HG02610 (cell line): ENCODE data around the gene WDR81.

Experiments
- ATAC-seq: cut with Tn5 transposase; IDR thresholded peaks from one replicate; pipeline ENCODE4 v1.9.1; 2021; ENCODE audit warnings: mild to moderate bottlenecking, moderate library complexity; ENCODE audit not compliant: unreplicated experiment

The WDR81 gene

DNA sequence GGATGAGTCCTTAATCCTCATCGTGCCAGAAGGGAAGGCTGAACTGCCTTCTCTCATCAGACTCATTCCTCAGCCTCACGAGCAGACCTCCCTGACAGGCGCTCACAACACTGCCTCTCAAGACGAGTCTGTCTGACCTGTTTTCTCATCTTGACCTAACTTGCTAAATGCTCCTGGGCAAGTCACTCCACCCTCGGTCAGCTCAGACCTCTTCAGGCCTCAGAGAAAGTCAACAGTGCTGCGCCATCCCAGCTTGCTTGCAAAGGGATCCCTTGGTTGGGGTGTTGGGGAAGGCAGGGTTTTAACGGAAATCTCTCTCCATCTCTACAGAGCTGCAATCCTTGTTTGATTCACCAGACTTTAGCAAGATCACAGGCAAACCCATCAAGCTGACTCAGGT, 52.4 kb downstream of the WDR81 start:
- ATAC-seq, result no peak

DNA sequence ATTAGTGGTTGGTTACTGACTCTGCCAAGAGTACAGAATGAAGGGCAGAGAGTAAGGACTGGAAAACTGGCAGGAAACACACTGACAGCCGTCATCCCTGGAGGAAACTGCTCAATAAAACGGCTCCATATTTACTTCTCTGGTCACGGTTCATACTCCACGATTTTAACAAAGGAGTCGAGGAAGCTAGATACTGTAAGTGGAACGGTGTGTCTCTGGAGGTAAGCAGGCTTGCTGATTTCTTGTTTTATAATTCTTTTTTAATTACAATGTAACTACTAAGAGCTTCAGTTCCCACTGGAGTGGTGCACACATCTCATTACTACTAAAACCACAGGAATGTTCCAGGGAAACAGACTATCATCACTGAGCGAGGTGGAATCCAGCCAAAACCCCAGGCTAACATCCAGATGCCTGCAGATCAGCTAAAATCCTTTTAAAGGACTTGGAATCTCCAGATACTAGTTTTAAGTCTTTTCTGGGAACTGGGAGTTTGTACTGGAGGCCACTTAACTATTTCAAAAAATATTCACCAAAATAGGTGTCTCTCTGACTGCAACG, 55.1 kb downstream of the WDR81 start:
- ATAC-seq, result no peak

DNA sequence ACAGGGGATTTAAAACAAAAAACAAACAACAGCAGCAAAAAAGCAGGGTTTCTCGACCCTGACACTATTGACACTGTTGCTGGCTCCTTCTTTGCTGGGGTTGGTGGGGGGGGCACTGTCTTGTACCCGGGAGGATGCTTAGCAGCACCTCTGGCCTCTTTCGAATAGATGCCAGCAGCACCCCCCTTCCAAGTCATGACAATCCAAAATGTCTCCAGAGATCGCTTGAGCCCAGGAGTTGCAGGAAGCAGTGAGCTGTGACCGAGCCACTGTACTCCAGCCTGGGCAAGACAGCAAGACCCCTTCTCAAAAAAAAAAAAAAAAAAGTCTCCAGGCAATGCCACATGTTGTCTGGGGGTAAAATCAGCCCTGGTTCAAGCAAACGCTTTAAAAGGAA, 57.7 kb downstream of the WDR81 start:
- no peak for ATAC-seq

DNA sequence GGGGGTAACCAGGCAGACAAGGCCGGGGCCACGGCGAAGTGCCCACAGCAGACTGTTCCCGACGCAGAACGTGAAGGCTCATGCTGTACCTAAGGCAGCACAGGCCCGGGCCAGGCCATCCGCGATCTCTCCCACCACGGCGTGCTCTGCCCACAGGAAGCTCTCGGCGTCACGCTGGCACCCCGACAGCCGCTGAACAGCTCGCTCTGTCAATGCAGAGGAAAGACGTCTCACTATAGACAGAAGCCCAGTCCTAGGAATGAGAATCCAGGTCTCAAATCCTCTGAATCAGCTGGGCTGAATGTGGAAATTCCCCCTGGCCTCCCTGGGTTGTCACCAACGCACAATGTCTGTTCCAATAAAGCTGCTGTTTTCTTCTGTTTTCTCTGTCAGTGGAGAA, 58.8 kb downstream of the WDR81 start:
- no peak for ATAC-seq

DNA sequence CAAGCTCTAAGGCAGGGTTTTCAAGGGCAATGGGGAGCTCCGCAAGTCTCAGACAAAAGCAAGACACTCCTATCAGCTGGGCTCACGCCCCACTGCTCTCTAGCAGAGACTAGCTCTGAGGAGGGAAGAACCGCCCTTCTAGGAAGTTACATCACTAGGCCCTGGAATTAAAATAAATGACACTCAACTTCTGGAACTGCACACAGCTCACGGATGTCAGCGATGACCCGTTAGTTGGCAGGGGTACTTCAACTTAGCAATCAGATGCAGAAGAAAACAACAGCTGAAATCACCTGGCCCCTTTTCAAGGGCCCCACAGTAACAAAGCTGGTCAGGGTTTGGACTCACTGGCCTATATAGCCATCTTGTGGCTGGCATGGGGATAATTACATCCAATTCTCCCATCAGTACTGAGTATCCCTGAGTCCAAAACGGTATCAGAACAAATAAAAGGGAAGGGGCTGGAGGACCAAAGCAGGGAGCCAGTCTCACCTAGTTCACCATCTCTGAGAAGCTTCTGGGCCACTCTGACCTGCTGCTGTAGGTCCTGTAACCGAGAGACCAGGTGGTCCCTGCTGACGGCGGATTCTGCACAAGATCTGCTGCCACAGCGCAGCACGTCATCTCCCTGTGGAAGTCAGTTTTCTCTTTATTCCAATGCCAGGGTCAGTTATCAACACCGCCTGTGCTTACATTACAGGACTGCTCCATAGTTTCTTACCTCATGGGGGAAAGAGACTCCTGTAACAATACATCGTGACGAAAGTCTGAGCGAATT, 59.5 kb downstream of the WDR81 start:
- ATAC-seq, result no peak

DNA sequence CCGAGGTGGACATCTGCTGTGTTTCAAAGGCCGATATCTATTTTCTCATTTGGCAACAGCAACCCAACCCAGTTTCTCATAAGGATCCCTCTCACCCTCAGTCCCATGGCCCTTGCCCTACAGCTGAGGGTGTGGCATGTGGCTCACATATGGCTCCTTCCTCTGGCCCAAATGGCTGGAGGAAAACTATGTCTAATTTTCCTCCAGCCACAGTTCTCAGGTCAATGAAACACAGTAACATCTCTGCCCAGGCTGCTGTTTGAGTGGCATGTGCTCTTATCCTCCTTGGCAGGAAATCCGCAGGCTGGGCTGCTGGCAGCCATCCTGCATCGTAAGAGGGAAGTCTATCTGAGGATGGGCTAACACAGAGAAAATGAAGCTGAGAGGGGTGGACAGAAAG, 61.4 kb downstream of the WDR81 start:
- no peak for ATAC-seq

DNA sequence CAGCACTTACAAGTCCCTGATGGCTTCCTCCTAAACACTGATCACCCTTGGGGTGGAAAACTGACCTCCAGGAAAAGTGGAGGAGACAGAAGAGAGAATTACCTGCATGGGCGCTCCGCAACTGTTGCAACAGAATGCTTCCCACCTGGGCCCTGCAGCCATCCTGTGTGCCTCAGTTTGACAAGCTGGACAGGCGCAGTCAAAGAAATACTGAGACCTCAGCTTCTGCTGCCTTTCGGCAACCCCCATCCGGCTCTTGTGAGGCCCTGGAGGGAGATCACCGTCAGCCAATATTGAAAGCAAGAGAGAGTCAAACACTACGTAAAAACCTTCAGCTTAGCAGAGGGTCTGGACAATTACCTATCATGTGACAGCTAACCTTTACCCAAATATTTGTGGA, 62.2 kb downstream of the WDR81 start:
- no peak for ATAC-seq

DNA sequence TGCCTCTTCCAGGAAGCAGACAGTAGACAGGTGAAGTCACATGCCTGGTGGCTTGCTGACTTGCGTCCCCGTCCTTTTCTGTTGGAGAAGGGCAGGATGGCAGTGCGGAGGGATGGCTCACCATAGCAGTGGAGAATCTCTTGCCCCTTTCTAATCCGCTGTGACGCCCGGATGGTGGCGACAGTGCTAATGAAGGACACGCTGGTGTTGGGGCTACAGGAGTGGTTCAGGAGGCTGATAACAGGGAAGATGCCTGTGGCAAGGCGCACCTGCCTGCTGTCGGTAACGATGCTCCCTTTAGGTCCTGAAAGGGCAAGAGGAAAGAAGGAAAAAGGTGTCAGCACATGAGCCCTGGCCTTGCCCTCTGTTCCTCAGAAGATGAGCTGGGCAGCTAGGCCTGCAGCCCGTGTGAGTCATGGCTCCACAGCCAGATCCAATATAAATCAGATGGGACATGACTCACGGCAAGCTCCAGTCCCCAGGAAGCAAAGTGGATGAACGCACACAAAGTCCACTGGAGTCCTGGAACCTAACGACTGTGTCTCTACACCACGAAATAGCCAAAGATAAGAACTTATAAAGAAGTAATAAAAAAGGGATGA, 62.9 kb downstream of the WDR81 start:
- no peak for ATAC-seq
